ENCODE measurements around the gene SPATA18.

SPATA18 gene

GRCh38 chr4:52028970-52029369, 22.1 kb upstream of the SPATA18 start:
- Histone ChIP-seq H3K27me3 (ENCODE audit: low read length) (no peaks in the 10 kb centered on the region), H3K36me3 (ENCODE audit: low read length) (peaks cover 29% of the 10 kb centered on the region; the same call in 1 of the 2 replicates), H3K4me2 (ENCODE audit: low read depth, low read length, poor library complexity, severe bottlenecking) (no peak overlapping the region), H3F3A (ENCODE audit: insufficient read depth) (no peaks in the 10 kb centered on the region; the same call in 1 of the 2 replicates), H3K4me3 (ENCODE audit: insufficient read depth, low read length, poor library complexity, severe bottlenecking) (no peak overlapping the region), H3K9me2 (replicated peaks; ENCODE audit: insufficient read depth, low read length) (no peaks in the 10 kb centered on the region), H3K27ac (ENCODE audit: low read depth, low read length) (no peak overlapping the region), H2AFZ (ENCODE audit: low read depth, low read length, severe bottlenecking) (no peak overlapping the region), H3K9me3 (ENCODE audit: insufficient read depth, low read length) (no peaks in the 10 kb centered on the region), H4K20me1 (ENCODE audit: low read depth, low read length) (no peaks in the 10 kb centered on the region), H3K79me2 (ENCODE audit: insufficient read depth, low read length) (no peaks in the 10 kb centered on the region), H3K9ac (ENCODE audit: low read length) (no peak overlapping the region)
- TF ChIP-seq CTCF (IDR thresholded peaks at IDR 0.05; ENCODE audit: insufficient read depth, low read length, poor library complexity, severe bottlenecking), result no peak
- no peak for TF ChIP-seq EZH2phosphoT487 (conservative IDR thresholded peaks at IDR 0.05; ENCODE audit: low read length)

- Histone ChIP-seq H2AFZ (ENCODE audit: low read depth, low read length, severe bottlenecking) (no peak overlapping the region), H3K27ac (ENCODE audit: low read depth, low read length) (no peak overlapping the region), H3K9me2 (replicated peaks; ENCODE audit: insufficient read depth, low read length) (no peaks in the 10 kb centered on the region), H3K36me3 (ENCODE audit: low read length) (peaks cover 19% of the 10 kb centered on the region; the same call in 1 of the 2 replicates), H3K4me3 (ENCODE audit: insufficient read depth, low read length, poor library complexity, severe bottlenecking) (no peak overlapping the region), H3K9ac (ENCODE audit: low read length) (no peak overlapping the region), H3K9me3 (ENCODE audit: insufficient read depth, low read length) (no peaks in the 10 kb centered on the region), H3K27me3 (ENCODE audit: low read length) (no peaks in the 10 kb centered on the region), H4K20me1 (ENCODE audit: low read depth, low read length) (no peaks in the 10 kb centered on the region), H3F3A (ENCODE audit: insufficient read depth) (no peaks in the 10 kb centered on the region; the same call in 1 of the 2 replicates), H3K4me2 (ENCODE audit: low read depth, low read length, poor library complexity, severe bottlenecking) (no peak overlapping the region), H3K79me2 (ENCODE audit: insufficient read depth, low read length) (peaks cover 4% of the 10 kb centered on the region; the same call in 1 of the 2 replicates)
- TF ChIP-seq CTCF (IDR thresholded peaks at IDR 0.05; ENCODE audit: insufficient read depth, low read length, poor library complexity, severe bottlenecking) (no peak), EZH2phosphoT487 (conservative IDR thresholded peaks at IDR 0.05; ENCODE audit: low read length) (no peak)
Observed at GRCh38 chr4:52032005-52032404, 19.1 kb upstream of the SPATA18 start.

- Histone ChIP-seq H3K36me3 (ENCODE audit: low read length) (0 out of 2 replicates have a peak, but pooled peaks cover 5% of the 10 kb centered on the region), H3K9me3 (ENCODE audit: insufficient read depth, low read length) (no peaks in the 10 kb centered on the region), H3F3A (ENCODE audit: insufficient read depth) (no peaks in the 10 kb centered on the region), H3K79me2 (ENCODE audit: insufficient read depth, low read length) (peaks cover 4% of the 10 kb centered on the region; the same call in 1 of the 2 replicates), H3K9me2 (replicated peaks; ENCODE audit: insufficient read depth, low read length) (no peaks in the 10 kb centered on the region), H3K27ac (ENCODE audit: low read depth, low read length) (no peak overlapping the region), H3K4me3 (ENCODE audit: insufficient read depth, low read length, poor library complexity, severe bottlenecking) (no peak overlapping the region), H3K4me2 (ENCODE audit: low read depth, low read length, poor library complexity, severe bottlenecking) (no peak overlapping the region), H3K27me3 (ENCODE audit: low read length) (no peaks in the 10 kb centered on the region), H3K9ac (ENCODE audit: low read length) (no peak overlapping the region), H2AFZ (ENCODE audit: low read depth, low read length, severe bottlenecking) (no peak overlapping the region), H4K20me1 (ENCODE audit: low read depth, low read length) (no peaks in the 10 kb centered on the region)
- TF ChIP-seq CTCF (IDR thresholded peaks at IDR 0.05; ENCODE audit: insufficient read depth, low read length, poor library complexity, severe bottlenecking) (no peak), EZH2phosphoT487 (conservative IDR thresholded peaks at IDR 0.05; ENCODE audit: low read length) (no peak)
Observed at GRCh38 chr4:52035190-52035589, 15.9 kb upstream of the SPATA18 start.
